DOHH2 (cell line): Measurements from ENCODE around the gene FUT8.

Experiments used
- H3F3A ChIP-seq: fragments of 200-600 bp; sonication (generic), shearing (Covaris generic); 2 replicates; pipeline ENCODE4 v1.6.0; 2016; ENCODE audit warnings: antibody characterized with exemption, mild to moderate bottlenecking; ENCODE audit not compliant: control insufficient read depth, insufficient read depth
- H3K27ac ChIP-seq: fragments of 200-600 bp; sonication (generic); 2 replicates; pipeline ENCODE4 v1.5.1; 2014; ENCODE audit warnings: low read depth, mild to moderate bottlenecking, low read length, moderate library complexity
- H3K27me3 ChIP-seq: fragments of 200-600 bp; sonication (generic); 2 replicates; pipeline ENCODE4 v1.6.1; 2014; ENCODE audit warnings: mild to moderate bottlenecking, low read length, mixed read lengths; ENCODE audit not compliant: control insufficient read depth
- H3K36me3 ChIP-seq: fragments of 200-600 bp; sonication (generic); 2 replicates; pipeline ENCODE4 v1.6.1; 2014; ENCODE audit warnings: mild to moderate bottlenecking, low read length, moderate library complexity, mixed read lengths; ENCODE audit not compliant: control insufficient read depth
- H3K4me1 ChIP-seq: fragments of 200-600 bp; sonication (generic); 2 replicates; pipeline ENCODE4 v1.6.1; 2014; ENCODE audit warnings: mild to moderate bottlenecking, low read length, mixed read lengths; ENCODE audit not compliant: control insufficient read depth
- H3K4me2 ChIP-seq: fragments of 200-600 bp; sonication (generic); 2 replicates; pipeline ENCODE4 v1.6.0; 2014; ENCODE audit warnings: mild to moderate bottlenecking, low read length, moderate library complexity
- H3K4me3 ChIP-seq: fragments of 200-600 bp; sonication (generic); 2 replicates; pipeline ENCODE4 v1.5.1; 2014; ENCODE audit warnings: mild to moderate bottlenecking, low read length, mixed read lengths
- H3K79me2 ChIP-seq: fragments of 200-600 bp; sonication (generic); 2 replicates; pipeline ENCODE4 v1.6.1; 2014; ENCODE audit warnings: mild to moderate bottlenecking, low read length, mixed read lengths; ENCODE audit not compliant: control insufficient read depth
- H3K9me2 ChIP-seq: fragments of 200-600 bp; sonication (generic); replicated peaks from 2 replicates; pipeline ENCODE4 v1.6.1; 2014; ENCODE audit warnings: mild to moderate bottlenecking, low read length, mixed read lengths; ENCODE audit not compliant: control insufficient read depth
- H3K9me3 ChIP-seq: fragments of 200-600 bp; sonication (generic); 2 replicates; pipeline ENCODE4 v1.6.1; 2014; ENCODE audit warnings: antibody characterized with exemption, low read length, mixed read lengths; ENCODE audit not compliant: control insufficient read depth, insufficient read depth
- H4K20me1 ChIP-seq: fragments of 200-600 bp; sonication (generic); 2 replicates; pipeline ENCODE4 v1.6.0; 2014; ENCODE audit warnings: low read depth, mild to moderate bottlenecking, antibody characterized with exemption, low read length, moderate library complexity; ENCODE audit not compliant: control insufficient read depth, insufficient read depth
- EZH2phosphoT487 ChIP-seq: fragments of 200-600 bp; sonication (generic); IDR thresholded peaks from 2 replicates; pipeline ENCODE4 v1.6.1; 2017; ENCODE audit warnings: borderline replicate concordance, mild to moderate bottlenecking, antibody characterized with exemption, low read length, moderate library complexity, mixed read lengths
- TF ChIP-seq, protein P1 (sequence below): fragments of 200-600 bp; sonication (generic); IDR thresholded peaks from one replicate; pipeline ENCODE4 v1.5.1; 2014; ENCODE audit warnings: antibody characterized with exemption, mild to moderate bottlenecking, low read depth, low read length; ENCODE audit not compliant: poor library complexity, severe bottlenecking

The FUT8 gene

DNA sequence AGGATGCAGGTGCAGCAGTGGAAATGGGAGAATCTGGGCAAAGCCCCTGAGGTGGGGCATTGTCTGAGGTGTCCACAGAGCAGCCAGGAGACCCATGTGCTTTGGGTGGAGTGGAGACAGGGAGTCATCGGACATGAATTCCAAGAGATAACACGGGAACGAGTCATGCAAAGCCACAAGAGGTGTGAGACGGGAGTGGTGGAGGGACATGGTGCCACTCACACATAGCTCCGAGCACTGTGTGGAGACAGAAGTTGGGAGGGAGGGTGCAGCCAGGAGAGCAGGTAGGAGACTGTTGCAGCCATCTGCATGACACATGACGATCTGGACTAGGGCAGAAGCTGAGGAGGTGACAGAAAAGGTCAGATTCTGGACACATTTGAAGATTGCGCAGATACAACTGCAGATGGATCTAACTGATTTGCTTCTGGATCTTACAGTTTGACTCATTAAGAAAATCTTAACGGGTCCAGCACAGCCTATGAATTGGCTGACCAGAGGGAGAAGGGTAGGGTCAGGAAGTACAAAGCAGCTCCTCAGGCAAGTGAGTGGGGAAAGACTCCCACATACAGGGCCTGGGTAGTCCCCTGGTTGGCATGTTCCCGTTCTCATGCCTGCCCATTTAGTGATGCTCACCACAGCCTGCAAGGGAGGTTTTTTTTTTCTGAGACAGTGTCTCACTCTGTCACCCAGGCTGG is 379.8 kb downstream of the FUT8 start:
- no peak overlapping the region for H3K27ac ChIP-seq
- no peak overlapping the region for H3K4me2 ChIP-seq

More for the DNA sequence above, 379.8 kb downstream of the FUT8 start:
- Histone ChIP-seq H3K9me3 (no peaks in the 10 kb centered on the region), H3K36me3 (no peaks in the 10 kb centered on the region), H3K4me1 (no peaks in the 10 kb centered on the region), H3K27me3 (peaks cover 3% of the 10 kb centered on the region; the same call in 1 of the 2 replicates), H3K9me2 (no peaks in the 10 kb centered on the region), H3F3A (no peaks in the 10 kb centered on the region), H3K79me2 (no peaks in the 10 kb centered on the region), H3K4me3 (no peak overlapping the region), H4K20me1 (no peaks in the 10 kb centered on the region)
- TF ChIP-seq EZH2phosphoT487 = no peak
- TF ChIP-seq, protein P1, sequence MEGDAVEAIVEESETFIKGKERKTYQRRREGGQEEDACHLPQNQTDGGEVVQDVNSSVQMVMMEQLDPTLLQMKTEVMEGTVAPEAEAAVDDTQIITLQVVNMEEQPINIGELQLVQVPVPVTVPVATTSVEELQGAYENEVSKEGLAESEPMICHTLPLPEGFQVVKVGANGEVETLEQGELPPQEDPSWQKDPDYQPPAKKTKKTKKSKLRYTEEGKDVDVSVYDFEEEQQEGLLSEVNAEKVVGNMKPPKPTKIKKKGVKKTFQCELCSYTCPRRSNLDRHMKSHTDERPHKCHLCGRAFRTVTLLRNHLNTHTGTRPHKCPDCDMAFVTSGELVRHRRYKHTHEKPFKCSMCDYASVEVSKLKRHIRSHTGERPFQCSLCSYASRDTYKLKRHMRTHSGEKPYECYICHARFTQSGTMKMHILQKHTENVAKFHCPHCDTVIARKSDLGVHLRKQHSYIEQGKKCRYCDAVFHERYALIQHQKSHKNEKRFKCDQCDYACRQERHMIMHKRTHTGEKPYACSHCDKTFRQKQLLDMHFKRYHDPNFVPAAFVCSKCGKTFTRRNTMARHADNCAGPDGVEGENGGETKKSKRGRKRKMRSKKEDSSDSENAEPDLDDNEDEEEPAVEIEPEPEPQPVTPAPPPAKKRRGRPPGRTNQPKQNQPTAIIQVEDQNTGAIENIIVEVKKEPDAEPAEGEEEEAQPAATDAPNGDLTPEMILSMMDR = no peak
